Panc1 (cell line): ENCODE results near the gene PDS5A.

ENCODE experiments used
- POLR2AphosphoS5 ChIP-seq: IDR thresholded peaks from 2 replicates; pipeline ENCODE4 v1.6.1; 2012; ENCODE audit warnings: mild to moderate bottlenecking, low read depth, low read length, moderate library complexity
- TCF7L2 ChIP-seq: IDR thresholded peaks from 2 replicates; pipeline ENCODE4 v1.6.1; 2011; ENCODE audit warnings: mild to moderate bottlenecking, low read depth, low read length, inconsistent platforms
- TF ChIP-seq, protein P1 (sequence below): fragments of 450-650 bp; IDR thresholded peaks from 2 replicates; pipeline ENCODE4 v1.5.1; 2017; ENCODE audit warnings: mild to moderate bottlenecking
- TF ChIP-seq, protein P2 (sequence below), 2 experiments: IDR thresholded peaks; 2 replicates each; pipeline ENCODE4 v1.6.1; 2011 to 2012; ENCODE audit warnings: low read depth in 2 of 2, control low read depth in 1 of 2, low read length in 1 of 2, mild to moderate bottlenecking in 1 of 2, moderate library complexity in 1 of 2; ENCODE audit not compliant: insufficient read depth in 1 of 2

DNA sequence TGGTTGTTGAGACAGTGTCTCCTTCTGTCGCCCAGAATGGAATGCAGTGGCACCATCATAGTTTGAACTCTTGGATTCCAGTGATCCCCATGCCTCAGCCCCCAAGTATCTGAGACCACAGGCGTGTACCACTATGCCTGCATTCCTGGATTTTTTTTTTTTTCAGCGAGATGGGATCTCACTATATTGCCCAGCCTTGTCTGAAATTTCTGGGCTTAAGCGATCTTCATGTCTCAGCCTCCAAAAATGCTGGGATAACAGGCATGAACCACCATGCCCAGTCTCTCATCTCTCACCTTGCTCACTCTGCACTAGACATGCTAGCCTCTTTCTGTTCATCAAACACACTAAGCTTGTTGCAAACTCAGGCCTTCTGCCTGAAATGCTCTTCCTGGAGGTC is 175.7 kb downstream of the PDS5A start:
- TF ChIP-seq, protein P1, sequence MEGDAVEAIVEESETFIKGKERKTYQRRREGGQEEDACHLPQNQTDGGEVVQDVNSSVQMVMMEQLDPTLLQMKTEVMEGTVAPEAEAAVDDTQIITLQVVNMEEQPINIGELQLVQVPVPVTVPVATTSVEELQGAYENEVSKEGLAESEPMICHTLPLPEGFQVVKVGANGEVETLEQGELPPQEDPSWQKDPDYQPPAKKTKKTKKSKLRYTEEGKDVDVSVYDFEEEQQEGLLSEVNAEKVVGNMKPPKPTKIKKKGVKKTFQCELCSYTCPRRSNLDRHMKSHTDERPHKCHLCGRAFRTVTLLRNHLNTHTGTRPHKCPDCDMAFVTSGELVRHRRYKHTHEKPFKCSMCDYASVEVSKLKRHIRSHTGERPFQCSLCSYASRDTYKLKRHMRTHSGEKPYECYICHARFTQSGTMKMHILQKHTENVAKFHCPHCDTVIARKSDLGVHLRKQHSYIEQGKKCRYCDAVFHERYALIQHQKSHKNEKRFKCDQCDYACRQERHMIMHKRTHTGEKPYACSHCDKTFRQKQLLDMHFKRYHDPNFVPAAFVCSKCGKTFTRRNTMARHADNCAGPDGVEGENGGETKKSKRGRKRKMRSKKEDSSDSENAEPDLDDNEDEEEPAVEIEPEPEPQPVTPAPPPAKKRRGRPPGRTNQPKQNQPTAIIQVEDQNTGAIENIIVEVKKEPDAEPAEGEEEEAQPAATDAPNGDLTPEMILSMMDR, result no peak
- no peak for TF ChIP-seq POLR2AphosphoS5
- TF ChIP-seq, protein P2, sequence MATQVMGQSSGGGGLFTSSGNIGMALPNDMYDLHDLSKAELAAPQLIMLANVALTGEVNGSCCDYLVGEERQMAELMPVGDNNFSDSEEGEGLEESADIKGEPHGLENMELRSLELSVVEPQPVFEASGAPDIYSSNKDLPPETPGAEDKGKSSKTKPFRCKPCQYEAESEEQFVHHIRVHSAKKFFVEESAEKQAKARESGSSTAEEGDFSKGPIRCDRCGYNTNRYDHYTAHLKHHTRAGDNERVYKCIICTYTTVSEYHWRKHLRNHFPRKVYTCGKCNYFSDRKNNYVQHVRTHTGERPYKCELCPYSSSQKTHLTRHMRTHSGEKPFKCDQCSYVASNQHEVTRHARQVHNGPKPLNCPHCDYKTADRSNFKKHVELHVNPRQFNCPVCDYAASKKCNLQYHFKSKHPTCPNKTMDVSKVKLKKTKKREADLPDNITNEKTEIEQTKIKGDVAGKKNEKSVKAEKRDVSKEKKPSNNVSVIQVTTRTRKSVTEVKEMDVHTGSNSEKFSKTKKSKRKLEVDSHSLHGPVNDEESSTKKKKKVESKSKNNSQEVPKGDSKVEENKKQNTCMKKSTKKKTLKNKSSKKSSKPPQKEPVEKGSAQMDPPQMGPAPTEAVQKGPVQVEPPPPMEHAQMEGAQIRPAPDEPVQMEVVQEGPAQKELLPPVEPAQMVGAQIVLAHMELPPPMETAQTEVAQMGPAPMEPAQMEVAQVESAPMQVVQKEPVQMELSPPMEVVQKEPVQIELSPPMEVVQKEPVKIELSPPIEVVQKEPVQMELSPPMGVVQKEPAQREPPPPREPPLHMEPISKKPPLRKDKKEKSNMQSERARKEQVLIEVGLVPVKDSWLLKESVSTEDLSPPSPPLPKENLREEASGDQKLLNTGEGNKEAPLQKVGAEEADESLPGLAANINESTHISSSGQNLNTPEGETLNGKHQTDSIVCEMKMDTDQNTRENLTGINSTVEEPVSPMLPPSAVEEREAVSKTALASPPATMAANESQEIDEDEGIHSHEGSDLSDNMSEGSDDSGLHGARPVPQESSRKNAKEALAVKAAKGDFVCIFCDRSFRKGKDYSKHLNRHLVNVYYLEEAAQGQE (IDR thresholded peaks at IDR 0.05; ENCODE audit: insufficient read depth in 1 of 2, low read depth in 2 of 2, low read length in 1 of 2), result no peak
- TF ChIP-seq TCF7L2, result no peak
